NB4 (cell line): ENCODE results near the gene ARID3B.

Experiments
- DNase-seq: peaks from one replicate; pipeline ENCODE4 v3.0.0; 2010; ENCODE audit warnings: low read depth
- H3K4me3 ChIP-seq: one replicate; pipeline ENCODE4 v1.5.1; 2011; ENCODE audit warnings: mild to moderate bottlenecking, low read depth, low read length, moderate library complexity
- CTCF ChIP-seq: IDR thresholded peaks from one replicate; pipeline ENCODE4 v1.5.1; 2012; ENCODE audit warnings: low read depth, low read length
- MYC ChIP-seq: IDR thresholded peaks from 2 replicates; pipeline ENCODE4 v1.6.1; 2011; ENCODE audit warnings: low read depth, low read length
- POLR2A ChIP-seq: IDR thresholded peaks from 2 replicates; pipeline ENCODE4 v1.6.1; 2011; ENCODE audit warnings: mild to moderate bottlenecking; ENCODE audit not compliant: insufficient read length; ENCODE audit errors: extremely low read depth
- TF ChIP-seq, protein P1 (sequence below): IDR thresholded peaks from 2 replicates; pipeline ENCODE4 v1.6.1; 2011; ENCODE audit warnings: low read depth, low read length

ARID3B gene

DNA sequence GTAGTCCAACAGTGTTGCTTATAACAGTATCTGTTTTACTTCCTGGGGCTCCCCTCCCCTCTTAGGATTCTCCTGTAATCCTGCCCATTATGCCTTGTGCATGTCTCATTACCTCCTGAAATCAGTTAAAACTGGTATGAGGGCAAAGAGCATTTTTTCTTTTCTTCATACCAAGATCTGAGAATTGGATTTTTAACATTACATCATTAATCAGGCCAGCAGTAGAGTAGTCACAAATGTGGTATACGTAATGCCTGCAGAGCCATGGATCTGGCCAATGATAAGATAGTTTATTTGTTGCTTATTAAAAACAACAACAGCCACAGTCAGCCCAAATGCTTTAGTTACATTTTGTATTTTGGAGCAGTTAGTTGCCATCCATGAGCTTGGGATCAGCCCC is 23.2 kb downstream of the ARID3B start:
- DNase-seq, result no peak
- no peak overlapping the region for H3K4me3 ChIP-seq
- TF ChIP-seq POLR2A, result no peak
- TF ChIP-seq, protein P1, sequence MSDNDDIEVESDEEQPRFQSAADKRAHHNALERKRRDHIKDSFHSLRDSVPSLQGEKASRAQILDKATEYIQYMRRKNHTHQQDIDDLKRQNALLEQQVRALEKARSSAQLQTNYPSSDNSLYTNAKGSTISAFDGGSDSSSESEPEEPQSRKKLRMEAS, result no peak
- no peak for TF ChIP-seq CTCF
- no peak for TF ChIP-seq MYC

GRCh38 chr15:74565381-74566085 is 24.5 kb downstream of the ARID3B start:
- TF ChIP-seq POLR2A (no peak), CTCF (no peak), MYC (no peak)
- TF ChIP-seq, protein P1, result no peak
- DNase-seq, result no peak
- H3K4me3 ChIP-seq, result no peak overlapping the region

- no peak for TF ChIP-seq MYC
- TF ChIP-seq CTCF, result no peak
- TF ChIP-seq, protein P1, result no peak
- no peak for TF ChIP-seq POLR2A
- no peak overlapping the region for H3K4me3 ChIP-seq
- no peak for DNase-seq
These were observed 27.6 kb downstream of the ARID3B start for GRCh38 chr15:74568594-74568993.

DNA sequence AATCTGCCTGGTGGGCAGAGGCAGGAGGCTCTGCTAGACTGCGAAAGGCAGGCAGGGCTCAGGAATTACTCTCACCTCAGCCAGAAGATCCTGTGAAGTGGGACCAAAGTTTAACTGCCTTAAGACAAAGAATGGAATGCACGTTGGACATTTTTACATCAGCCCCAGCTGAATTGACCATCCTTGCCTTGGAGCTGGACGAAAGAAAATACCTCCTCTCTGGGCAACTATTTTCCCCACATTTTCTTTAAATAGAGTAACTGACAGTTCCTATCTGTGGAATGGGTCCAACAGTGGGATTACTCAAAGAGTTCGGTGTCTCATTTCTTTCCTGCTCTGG is 28.7 kb downstream of the ARID3B start:
- DNase-seq, result no peak
- H3K4me3 ChIP-seq, result no peak overlapping the region
- TF ChIP-seq CTCF (no peak), POLR2A (no peak), MYC (no peak)
- TF ChIP-seq, protein P1, result no peak

DNA sequence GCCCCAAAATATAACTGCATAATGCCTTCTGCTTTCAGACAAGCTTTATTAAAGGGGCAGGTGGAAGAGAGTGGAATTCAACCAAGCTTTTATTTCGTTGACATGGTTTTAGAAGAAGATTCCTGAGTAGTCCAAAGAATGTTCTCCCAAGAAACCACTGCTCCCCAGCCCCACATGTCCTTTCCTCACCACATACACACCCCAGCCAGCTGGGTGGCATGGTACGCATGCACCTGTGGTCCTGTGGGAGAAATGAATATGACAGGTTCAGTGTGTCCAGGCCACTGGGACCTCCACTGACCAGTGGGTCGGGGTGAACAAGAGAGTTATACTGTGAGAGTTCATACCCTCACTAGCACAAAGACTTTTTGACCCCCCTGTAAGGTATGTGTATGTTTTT is 30.2 kb downstream of the ARID3B start:
- H3K4me3 ChIP-seq, result no peak overlapping the region
- TF ChIP-seq POLR2A, result no peak
- TF ChIP-seq CTCF, result no peak
- TF ChIP-seq, protein P1, result no peak
- no peak for TF ChIP-seq MYC
- DNase-seq, result no peak

- no peak for DNase-seq
- TF ChIP-seq, protein P1, result no peak
- TF ChIP-seq MYC, result no peak
- no peak for TF ChIP-seq POLR2A
- no peak for TF ChIP-seq CTCF
- no peak overlapping the region for H3K4me3 ChIP-seq
These were observed 33.0 kb downstream of the ARID3B start for GRCh38 chr15:74573987-74574386.
